ENCODE data around the gene RAB27B.
A peak's percentile ranks its signal among the peaks of the same experiment; 100 is the strongest.
"Not testable (repeated sequence)": the region's sequence is repeated elsewhere in the genome, so short reads cannot be mapped to it uniquely, and the experiment has no call there.

The RAB27B gene

GRCh38 chr18:54830260-54830659 lies 2.0 kb downstream of the RAB27B start:
- Histone ChIP-seq H3K4me2 (no peak overlapping the region), H3K27ac (no peak overlapping the region), H3K36me3 (no peaks in the 10 kb centered on the region), H3K4me3 (no peak overlapping the region), H3K9me3 (peaks cover 30% of the 10 kb centered on the region), H3K27me3 (no peaks in the 10 kb centered on the region), H4K20me1 (no peaks in the 10 kb centered on the region), H3K9ac (no peak overlapping the region), H3K4me1 (no peaks in the 10 kb centered on the region)
- no peak for TF ChIP-seq Cebpa-rat (IDR thresholded peaks at IDR 0.05)

- H3K27ac ChIP-seq: no peak overlapping the region
- H3K4me2 ChIP-seq: no peak overlapping the region
- no peaks in the 10 kb centered on the region for H3K36me3 ChIP-seq
- no peaks in the 10 kb centered on the region for H3K27me3 ChIP-seq
- no peak overlapping the region for H3K9ac ChIP-seq
- no peak overlapping the region for H3K4me3 ChIP-seq
- no peak for TF ChIP-seq Cebpa-rat (IDR thresholded peaks at IDR 0.05)
- H3K4me1 ChIP-seq: peaks cover 4% of the 10 kb centered on the region
- peaks cover 30% of the 10 kb centered on the region for H3K9me3 ChIP-seq
- no peaks in the 10 kb centered on the region for H4K20me1 ChIP-seq
Observed at GRCh38 chr18:54830866-54831265, 2.6 kb downstream of the RAB27B start.

- Histone ChIP-seq H3K9me3 (peaks cover 20% of the 10 kb centered on the region), H3K36me3 (no peaks in the 10 kb centered on the region), H4K20me1 (no peaks in the 10 kb centered on the region), H3K4me2 (peak overlapping the region; percentile 47), H3K4me3 (no peak overlapping the region), H3K4me1 (peaks cover 10% of the 10 kb centered on the region), H3K27me3 (no peaks in the 10 kb centered on the region), H3K9ac (no peak overlapping the region), H3K27ac (no peak overlapping the region)
- TF ChIP-seq Cebpa-rat (IDR thresholded peaks at IDR 0.05): no peak
Observed at GRCh38 chr18:54835944-54836343, 7.7 kb downstream of the RAB27B start.

- no peaks in the 10 kb centered on the region for H3K4me1 ChIP-seq
- no peak overlapping the region for H3K4me3 ChIP-seq
- H3K27ac ChIP-seq: no peak overlapping the region
- no peaks in the 10 kb centered on the region for H3K27me3 ChIP-seq
- TF ChIP-seq Cebpa-rat (IDR thresholded peaks at IDR 0.05): no peak
- H3K9ac ChIP-seq: no peak overlapping the region
- no peaks in the 10 kb centered on the region for H3K36me3 ChIP-seq
- H4K20me1 ChIP-seq: no peaks in the 10 kb centered on the region
- no peaks in the 10 kb centered on the region for H3K9me3 ChIP-seq
- no peak overlapping the region for H3K4me2 ChIP-seq
Observed at GRCh38 chr18:54843314-54843713, 15.0 kb downstream of the RAB27B start.

- no peaks in the 10 kb centered on the region for H3K36me3 ChIP-seq
- no peak overlapping the region for H3K4me2 ChIP-seq
- H3K27ac ChIP-seq: no peak overlapping the region
- no peaks in the 10 kb centered on the region for H3K4me1 ChIP-seq
- no peaks in the 10 kb centered on the region for H4K20me1 ChIP-seq
- TF ChIP-seq Cebpa-rat (IDR thresholded peaks at IDR 0.05): no peak
- no peak overlapping the region for H3K9ac ChIP-seq
- H3K4me3 ChIP-seq: no peak overlapping the region
- no peaks in the 10 kb centered on the region for H3K9me3 ChIP-seq
- no peaks in the 10 kb centered on the region for H3K27me3 ChIP-seq
Observed at GRCh38 chr18:54845787-54846186, 17.5 kb downstream of the RAB27B start.

- Histone ChIP-seq H3K27me3 (no peaks in the 10 kb centered on the region), H3K27ac (no peak overlapping the region), H4K20me1 (no peaks in the 10 kb centered on the region), H3K36me3 (no peaks in the 10 kb centered on the region), H3K4me3 (no peak overlapping the region), H3K9me3 (no peaks in the 10 kb centered on the region), H3K4me2 (no peak overlapping the region), H3K4me1 (peaks cover 10% of the 10 kb centered on the region), H3K9ac (no peak overlapping the region)
- no peak for TF ChIP-seq Cebpa-rat (IDR thresholded peaks at IDR 0.05)
Observed at GRCh38 chr18:54848121-54848520, 19.8 kb downstream of the RAB27B start.

GRCh38 chr18:54849683-54850082 lies 21.4 kb downstream of the RAB27B start:
- peaks cover 11% of the 10 kb centered on the region for H3K4me1 ChIP-seq
- H4K20me1 ChIP-seq: no peaks in the 10 kb centered on the region
- no peak overlapping the region for H3K4me2 ChIP-seq
- no peaks in the 10 kb centered on the region for H3K27me3 ChIP-seq
- H3K27ac ChIP-seq: no peak overlapping the region
- no peak overlapping the region for H3K4me3 ChIP-seq
- H3K9me3 ChIP-seq: no peaks in the 10 kb centered on the region
- H3K9ac ChIP-seq: no peak overlapping the region
- no peak for TF ChIP-seq Cebpa-rat (IDR thresholded peaks at IDR 0.05)
- no peaks in the 10 kb centered on the region for H3K36me3 ChIP-seq

- Histone ChIP-seq H3K4me3 (no peak overlapping the region), H3K4me1 (peaks cover 11% of the 10 kb centered on the region), H3K27ac (no peak overlapping the region), H3K9me3 (no peaks in the 10 kb centered on the region), H3K36me3 (no peaks in the 10 kb centered on the region), H4K20me1 (no peaks in the 10 kb centered on the region), H3K4me2 (no peak overlapping the region), H3K9ac (no peak overlapping the region), H3K27me3 (no peaks in the 10 kb centered on the region)
- no peak for TF ChIP-seq Cebpa-rat (IDR thresholded peaks at IDR 0.05)
Observed at GRCh38 chr18:54850598-54850997, 22.3 kb downstream of the RAB27B start.

GRCh38 chr18:54852780-54853675 lies 24.8 kb downstream of the RAB27B start:
- Histone ChIP-seq H3K27ac (no peak overlapping the region), H3K36me3 (no peaks in the 10 kb centered on the region), H3K4me3 (no peak overlapping the region), H4K20me1 (no peaks in the 10 kb centered on the region), H3K9ac (no peak overlapping the region), H3K27me3 (no peaks in the 10 kb centered on the region), H3K9me3 (no peaks in the 10 kb centered on the region), H3K4me1 (peaks cover 11% of the 10 kb centered on the region), H3K4me2 (peak overlapping the region; percentile 31; the same call in 1 of the 2 replicates)
- no peak for TF ChIP-seq Cebpa-rat (IDR thresholded peaks at IDR 0.05)

GRCh38 chr18:54855050-54855449 lies 26.8 kb downstream of the RAB27B start:
- not testable (repeated sequence) for H3K9me3 ChIP-seq, H3K27me3 ChIP-seq, H3K36me3 ChIP-seq

More at GRCh38 chr18:54855050-54855449, 26.8 kb downstream of the RAB27B start:
- H3K27ac ChIP-seq, H3K4me2 ChIP-seq, H3K9ac ChIP-seq, H4K20me1 ChIP-seq, H3K4me3 ChIP-seq: not testable (repeated sequence)
- peaks cover 11% of the 10 kb centered on the region for H3K4me1 ChIP-seq

Measured in BLaER1 (cell line).